NOMO-1 treated with DMSO at 0.1 percent for 48 hours (cell line): ENCODE data around the gene CBLN3.

Source experiments
- DNase-seq: peaks from one replicate; lab custom pipeline; 2025; ENCODE audit not compliant: unreplicated experiment; lab: John Stamatoyannopoulos, UW

CBLN3 gene

DNA sequence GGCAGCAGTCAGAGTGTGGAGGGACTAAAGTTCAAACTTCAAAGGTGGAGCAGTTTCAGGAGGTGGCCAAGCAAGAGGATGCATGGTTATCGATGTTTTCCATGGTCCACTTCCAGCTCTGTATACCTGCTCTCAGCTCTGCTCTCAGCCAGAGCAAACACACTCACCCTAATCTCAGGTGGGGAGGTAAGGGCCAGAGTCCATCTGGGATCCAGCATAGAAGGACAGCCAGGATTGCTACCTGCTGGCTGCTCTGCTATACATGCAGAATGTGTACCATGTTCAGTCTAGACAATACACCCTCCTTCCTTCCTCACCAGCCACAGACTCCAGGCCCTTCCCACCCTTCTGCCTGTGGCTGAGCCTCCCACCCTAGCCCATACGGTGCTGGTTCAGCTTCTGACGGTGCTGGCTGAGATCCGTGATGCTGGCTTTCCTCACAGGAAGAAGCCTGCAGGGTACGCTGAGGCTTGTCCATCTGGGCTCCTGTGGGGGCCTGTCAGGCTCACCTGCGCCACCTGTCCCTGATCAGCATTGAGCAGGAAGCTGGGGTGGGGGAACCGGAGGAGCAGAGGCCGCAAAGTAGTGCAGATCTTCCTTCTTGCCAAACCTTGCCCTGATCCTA is 2.4 kb downstream of the CBLN3 start:
- no peak for DNase-seq

DNA sequence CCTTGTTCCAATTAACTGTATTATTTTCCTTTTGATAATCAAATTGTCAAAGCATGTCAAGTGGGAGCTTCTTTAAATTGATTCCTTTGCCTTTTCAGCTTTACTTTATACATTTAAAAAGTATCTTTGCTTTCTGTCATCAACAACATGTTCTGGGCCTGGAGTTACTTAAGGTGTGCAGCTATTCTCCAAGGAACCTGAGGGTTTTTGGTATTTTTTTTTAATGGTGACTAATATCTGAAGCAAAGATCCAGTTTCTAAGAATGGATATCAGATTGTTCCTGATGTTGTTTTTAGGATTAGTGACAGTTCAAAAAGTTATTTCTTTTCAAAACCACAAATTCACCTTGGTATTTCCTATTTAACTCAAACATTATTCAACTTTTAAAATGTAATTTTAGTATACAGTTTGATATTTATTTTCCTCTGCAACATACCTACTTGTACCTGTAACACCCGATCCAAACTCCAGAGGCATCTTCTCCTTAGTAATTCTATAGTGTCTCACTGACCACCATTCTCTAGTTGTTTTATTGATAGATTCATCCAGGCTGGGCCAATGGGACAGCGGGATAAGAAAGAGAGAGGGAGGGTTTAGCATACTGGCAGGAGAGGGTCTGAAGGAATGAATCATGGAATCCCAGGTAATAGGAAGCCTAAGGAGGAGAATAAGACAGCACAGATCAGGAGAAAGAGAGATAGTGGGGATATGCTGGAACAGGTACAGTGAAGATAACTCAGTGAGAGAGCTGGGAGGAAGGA is 3.1 kb downstream of the CBLN3 start:
- no peak for DNase-seq

DNA sequence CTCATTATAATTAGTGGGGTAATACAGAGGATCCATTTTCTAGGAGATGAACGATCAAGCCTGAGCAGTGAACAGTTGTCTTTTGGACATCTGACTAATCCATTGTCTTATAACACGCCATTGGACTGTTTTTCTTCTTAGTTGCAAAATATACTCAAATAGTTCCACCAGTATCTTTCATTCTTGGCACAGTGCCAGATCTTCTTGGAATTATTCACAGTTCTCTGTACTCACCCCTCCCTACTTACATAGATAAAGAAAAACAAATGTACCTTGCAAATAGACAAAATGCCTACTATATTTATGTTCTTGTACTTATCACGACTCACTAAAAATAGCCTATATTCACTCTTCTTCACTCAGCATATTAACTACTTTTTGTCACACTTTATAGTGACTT is 3.8 kb downstream of the CBLN3 start:
- DNase-seq, result no peak

DNA sequence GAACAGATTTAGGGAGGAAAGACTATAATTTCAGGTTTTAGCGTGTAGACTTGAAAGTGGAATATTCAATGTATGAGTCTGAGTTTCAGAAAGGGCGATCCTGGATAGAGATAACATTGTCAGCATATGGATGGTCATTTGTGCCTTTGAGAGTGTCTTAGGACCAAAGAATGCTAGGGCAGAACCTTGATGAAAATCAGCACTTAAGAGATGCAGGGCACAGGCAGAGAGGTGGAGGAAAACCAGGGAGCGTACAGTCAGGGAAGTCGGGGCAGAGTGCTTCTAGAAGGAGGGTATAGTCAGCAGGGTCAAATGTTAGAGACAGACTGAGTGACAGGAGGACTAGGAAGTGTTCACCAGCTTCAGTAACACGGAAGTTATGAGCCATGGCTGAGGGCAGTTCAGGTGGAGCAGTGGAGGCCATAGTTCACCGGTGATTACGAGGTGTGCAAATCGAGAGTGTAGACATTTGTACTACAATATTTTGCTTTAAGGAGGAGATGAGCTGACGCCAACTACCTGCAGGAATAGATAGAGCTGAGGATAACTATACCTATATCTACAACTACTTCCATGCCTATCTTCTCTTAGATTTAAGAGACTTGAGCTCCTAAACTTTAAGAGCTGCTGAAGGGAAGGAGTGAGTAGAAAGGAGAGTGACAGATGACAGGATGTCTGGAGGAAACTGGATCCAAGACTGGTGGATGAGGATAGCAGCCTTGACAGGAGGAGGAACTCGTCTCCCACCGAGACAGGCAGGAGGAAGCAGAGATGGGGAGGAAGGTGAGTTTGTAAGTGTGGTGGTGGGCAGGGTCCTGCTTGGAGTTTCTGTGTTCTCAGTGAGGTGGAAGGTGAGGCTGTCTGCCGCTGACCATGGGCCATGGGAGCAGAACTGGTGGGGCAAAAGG is 6.5 kb downstream of the CBLN3 start:
- no peak for DNase-seq

DNA sequence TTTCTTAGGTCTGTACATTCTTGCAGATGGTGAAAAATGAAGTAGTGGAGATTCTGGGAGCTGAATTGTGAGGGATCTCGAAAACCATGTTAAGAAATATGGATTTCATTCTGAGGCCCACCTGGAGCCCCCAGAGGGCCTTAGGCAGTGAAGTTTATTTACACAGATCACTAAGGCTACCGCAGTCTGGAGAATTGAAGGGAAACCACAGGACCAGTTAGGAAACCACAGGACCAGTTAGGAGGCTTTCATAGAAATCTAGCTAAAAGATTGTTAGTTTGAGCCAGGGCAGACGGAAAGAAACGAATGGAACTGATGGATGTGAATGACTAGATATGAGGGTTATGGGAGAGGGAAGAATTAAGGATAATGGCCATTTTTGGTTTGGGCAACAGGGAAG is 7.2 kb downstream of the CBLN3 start:
- DNase-seq, result no peak

DNA sequence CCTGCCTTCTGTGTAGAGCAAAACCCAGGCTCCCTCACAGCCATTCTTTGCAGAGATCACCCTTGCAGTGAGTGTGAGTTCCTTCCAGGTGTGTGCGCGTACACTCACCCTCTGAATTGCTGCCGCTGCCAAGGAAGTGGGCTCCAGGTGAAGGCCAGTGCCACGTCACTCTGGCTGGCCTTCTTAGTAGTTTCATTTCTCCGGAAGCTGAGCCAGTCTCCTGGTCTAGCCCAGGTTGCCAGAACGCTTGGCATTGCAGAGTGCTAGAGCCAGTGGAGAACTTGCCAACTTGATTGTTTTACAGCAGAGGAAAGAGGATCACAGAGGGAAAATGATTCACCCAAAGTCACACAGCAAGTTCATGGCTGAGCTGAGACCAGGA is 11.0 kb downstream of the CBLN3 start:
- no peak for DNase-seq

- DNase-seq, result no peak
Measured at GRCh38 chr14:24417832-24418491, 11.5 kb downstream of the CBLN3 start.

DNA sequence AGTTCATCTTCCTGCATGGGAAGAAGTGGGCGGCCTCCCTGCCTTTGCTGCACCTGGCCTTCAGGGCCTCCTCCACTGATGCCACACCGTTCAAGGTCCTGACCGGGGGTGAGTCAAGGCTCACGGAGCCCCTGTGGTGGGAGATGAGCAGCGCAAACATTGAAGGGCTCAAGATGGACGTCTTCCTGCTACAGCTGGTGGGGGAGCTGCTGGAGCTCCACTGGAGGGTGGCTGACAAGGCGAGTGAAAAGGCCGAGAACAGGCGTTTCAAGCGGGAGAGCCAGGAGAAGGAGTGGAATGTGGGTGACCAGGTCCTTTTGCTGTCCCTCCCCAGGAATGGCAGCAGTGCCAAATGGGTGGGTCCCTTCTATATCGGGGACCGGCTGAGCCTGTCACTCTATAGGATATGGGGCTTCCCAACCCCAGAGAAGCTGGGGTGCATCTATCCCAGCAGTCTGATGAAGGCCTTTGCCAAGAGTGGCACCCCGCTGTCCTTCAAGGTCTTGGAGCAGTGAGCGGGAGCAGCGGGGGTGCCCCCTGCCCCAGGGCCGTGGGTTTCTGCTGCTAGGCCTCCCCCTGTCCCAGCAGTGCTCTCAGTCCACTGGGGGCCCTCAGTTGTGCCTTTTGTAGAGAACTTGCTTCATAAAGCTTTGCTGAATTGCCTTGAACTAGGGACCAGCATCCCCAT is 12.4 kb downstream of the CBLN3 start:
- no peak for DNase-seq

DNA sequence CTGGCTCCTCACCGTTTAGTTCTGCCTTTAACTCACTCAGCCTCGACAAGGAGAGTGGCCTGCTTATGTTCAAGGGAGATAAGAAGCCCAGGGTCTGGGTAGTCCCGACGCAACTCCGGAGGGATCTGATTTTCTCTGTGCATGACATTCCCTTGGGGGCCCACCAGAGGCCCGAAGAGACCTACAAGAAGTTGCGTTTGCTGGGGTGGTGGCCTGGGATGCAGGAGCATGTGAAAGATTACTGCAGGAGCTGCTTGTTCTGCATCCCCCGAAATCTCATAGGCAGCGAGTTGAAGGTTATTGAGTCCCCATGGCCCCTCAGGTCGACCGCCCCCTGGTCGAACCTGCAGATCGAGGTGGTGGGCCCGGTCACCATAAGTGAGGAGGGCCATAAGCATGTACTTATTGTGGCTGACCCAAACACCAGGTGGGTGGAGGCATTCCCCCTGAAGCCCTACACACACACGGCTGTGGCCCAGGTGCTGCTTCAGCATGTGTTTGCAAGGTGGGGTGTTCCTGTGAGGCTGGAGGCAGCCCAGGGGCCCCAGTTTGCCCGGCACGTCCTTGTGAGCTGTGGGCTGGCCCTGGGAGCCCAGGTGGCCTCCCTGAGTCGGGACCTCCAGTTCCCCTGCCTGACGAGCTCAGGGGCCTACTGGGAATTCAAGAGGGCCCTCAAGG is 13.1 kb downstream of the CBLN3 start:
- no peak for DNase-seq

- DNase-seq, result no peak
Measured at GRCh38 chr14:24415421-24416253, 13.8 kb downstream of the CBLN3 start.

GRCh38 chr14:24414732-24415420 is 14.6 kb downstream of the CBLN3 start:
- no peak for DNase-seq

DNA sequence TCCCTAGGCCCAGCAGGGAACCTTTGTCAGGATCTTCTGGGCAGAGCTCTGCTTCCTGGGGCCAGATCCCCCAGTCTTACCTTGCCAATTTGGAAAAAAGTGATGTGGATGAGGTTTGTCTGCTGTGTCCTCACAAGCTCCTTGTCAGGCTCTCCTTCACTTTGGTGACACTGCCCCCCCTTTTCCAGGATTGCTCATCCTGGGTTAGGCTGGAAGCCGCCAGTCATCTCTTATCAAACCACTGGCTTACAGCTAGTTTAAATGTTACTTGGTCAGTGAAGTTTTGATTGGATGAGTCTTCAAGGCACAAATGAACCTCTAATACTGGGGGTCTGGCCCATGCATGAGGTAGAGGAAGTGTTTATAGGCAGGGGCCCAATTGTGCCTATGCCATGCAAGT is 15.4 kb downstream of the CBLN3 start:
- DNase-seq, result no peak

DNA sequence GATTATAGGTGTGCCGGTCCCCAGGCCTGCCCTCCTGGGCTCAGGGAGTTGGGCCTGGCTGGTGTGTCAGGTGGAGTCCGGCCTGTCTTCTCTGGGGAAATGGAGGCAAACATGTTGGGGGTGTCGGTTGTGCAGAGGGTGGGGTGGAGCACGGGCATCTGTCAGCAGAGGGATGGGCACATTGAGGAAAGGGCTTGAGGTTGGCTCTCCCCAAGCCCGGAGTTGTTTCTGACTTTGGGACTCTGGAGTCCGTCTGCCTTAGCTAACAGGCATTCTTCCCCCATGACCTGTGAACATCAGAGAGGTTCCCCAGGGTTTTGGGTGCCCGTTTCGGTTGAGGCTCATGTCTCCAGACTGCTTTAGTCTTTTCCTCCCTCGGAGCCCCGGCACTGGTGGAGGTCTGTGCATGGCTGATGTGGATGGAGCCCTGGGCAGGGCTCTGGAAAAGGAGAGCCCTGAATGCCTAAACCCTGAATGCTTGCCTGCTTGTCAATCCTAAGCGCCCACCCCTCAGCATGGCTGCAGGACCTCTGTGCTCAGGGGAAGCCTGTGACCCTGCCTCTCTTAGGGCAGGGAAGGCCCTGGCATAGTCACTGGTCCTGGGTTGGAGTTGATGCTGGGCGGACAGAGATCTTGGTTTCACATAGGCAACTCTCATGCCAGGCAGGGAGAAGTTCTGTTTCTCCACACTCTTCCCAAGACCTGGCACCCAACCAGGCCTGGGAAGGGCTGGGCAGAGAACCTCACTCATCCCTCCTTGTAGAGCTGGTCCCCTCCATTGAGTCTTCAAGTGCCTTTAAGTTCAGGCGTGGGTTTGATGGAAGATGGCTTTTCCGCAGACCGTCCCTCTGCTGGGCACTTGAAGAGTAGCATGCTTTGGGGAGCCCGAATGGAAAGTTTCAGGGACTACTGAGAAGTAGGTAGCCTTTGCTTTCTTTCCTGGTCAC is 17.8 kb downstream of the CBLN3 start:
- peak; percentile 42 for DNase-seq

GRCh38 chr14:24409956-24410355 is 19.5 kb downstream of the CBLN3 start:
- no peak for DNase-seq

- no peak for DNase-seq
Measured at GRCh38 chr14:24409192-24409591, 20.3 kb downstream of the CBLN3 start.

DNA sequence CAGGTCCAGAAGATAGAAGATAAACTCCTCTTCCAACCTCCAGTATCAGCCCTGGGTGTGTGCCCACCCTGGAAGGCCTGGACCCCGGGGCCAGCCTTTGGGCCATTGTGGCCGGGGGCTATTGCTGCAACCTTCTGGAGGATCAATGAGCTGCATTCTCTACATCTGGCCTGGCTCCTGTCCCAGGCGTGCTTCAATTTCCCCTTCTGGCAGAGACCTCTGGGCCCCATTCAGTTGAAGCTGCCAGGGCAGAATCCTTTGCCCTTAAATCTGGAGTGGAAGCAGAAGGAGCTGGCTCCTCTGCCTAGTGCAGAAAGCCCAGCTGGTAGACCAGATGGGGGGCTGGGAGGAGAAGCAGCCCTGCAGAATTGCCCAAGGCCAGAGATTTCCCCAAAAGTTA is 20.7 kb downstream of the CBLN3 start:
- DNase-seq, result no peak

- DNase-seq, result no peak
Measured at GRCh38 chr14:24407608-24408325, 21.7 kb downstream of the CBLN3 start.
